HepG2 (cell line): ENCODE data around the gene LDAH. TPM values are rescaled to one million over a fixed set of nuclear protein-coding genes. Genes with fewer than 3 reads are reported as not detected.

Experiments used
- ATAC-seq: fragments of 200-7000 bp; cut with Tn5 transposase; 3 replicates; pipeline ENCODE4 v1.9.1; 2020; ENCODE audit warnings: mild to moderate bottlenecking, moderate library complexity
- BruUV-seq: library from RNA; stranded (reverse); fragments of 400-500 nt; replicated peaks from 2 replicates; lab custom pipeline; 2021; lab: Mats Ljungman, UMichigan
- CTCF ChIA-PET: fragments of 300-600 bp; formaldehyde crosslinking; extraction: SDS; loops from one replicate; lab custom pipeline; 2021; ENCODE audit warnings: low total read pairs, inconsistent platforms, low intra/inter-chr PET ratio; lab: Yijun Ruan, JAX
- POLR2A ChIA-PET: fragments of 350-600 bp; sonication (Branson Sonifier 250); formaldehyde crosslinking; loops from one replicate; lab custom pipeline; 2020; ENCODE audit warnings: antibody characterized with exemption, inconsistent platforms; lab: Yijun Ruan, JAX
- DNase-seq: peaks from one replicate; pipeline ENCODE4 v3.0.0-alpha.2; 2015; ENCODE audit warnings: low spot score
- FAIRE-seq: peaks from 3 replicates; lab custom pipeline; 2011; peaks lifted over from hg19 to GRCh38; lab: Jason Lieb, UNC
- H2AFZ ChIP-seq: one replicate; pipeline ENCODE4 v1.6.1; 2011; ENCODE audit warnings: low read length, inconsistent platforms
- H3K27ac ChIP-seq: fragments of 300-600 bp; 3 replicates; pipeline ENCODE4 v1.8.0; 2011; ENCODE audit warnings: mixed run types, mild to moderate bottlenecking, mixed read lengths, low read length, inconsistent platforms; ENCODE audit not compliant: insufficient read depth; ENCODE audit errors: extremely low read length
- H3K27me3 ChIP-seq, 2 experiments: fragments of 200-600 bp in 1 of 2; 2 replicates in 1 of 2; 3 replicates in 1 of 2; pipeline versions ENCODE4 v1.6.0 to v1.8.0; 2011; ENCODE audit warnings: low read length in 2 of 2, mild to moderate bottlenecking in 2 of 2, moderate library complexity in 2 of 2, inconsistent platforms in 1 of 2; ENCODE audit not compliant: insufficient read depth in 2 of 2, control insufficient read depth in 1 of 2
- H3K36me3 ChIP-seq, 2 experiments: fragments of 200-600 bp in 1 of 2; replicated peaks in 1 of 2; 2 replicates in 1 of 2; 3 replicates in 1 of 2; pipeline versions ENCODE4 v1.5.1 to v1.8.0; 2011; ENCODE audit warnings: low read length in 2 of 2, inconsistent platforms in 1 of 2; ENCODE audit not compliant: insufficient read depth in 2 of 2, control insufficient read depth in 1 of 2
- H3K4me1 ChIP-seq: 2 replicates; pipeline ENCODE4 v1.5.1; 2012; ENCODE audit warnings: low read length, inconsistent platforms; ENCODE audit not compliant: insufficient read depth
- H3K4me2 ChIP-seq: 2 replicates; pipeline ENCODE4 v1.6.0; 2011; ENCODE audit warnings: low read depth, low read length, inconsistent platforms
- H3K4me3 ChIP-seq, 3 experiments: fragments of 200-600 bp in 1 of 3; sonication (generic), shearing (Covaris generic) in 1 of 3; replicated peaks in 1 of 3; 2 replicates each; pipeline ENCODE4 v1.5.1; 2011 to 2016; ENCODE audit warnings: low read length in 3 of 3, inconsistent platforms in 2 of 3, low read depth in 2 of 3, mild to moderate bottlenecking in 2 of 3, control low read depth in 1 of 3, mixed read lengths in 1 of 3; ENCODE audit not compliant: insufficient read depth in 1 of 3
- H3K79me2 ChIP-seq: one replicate; pipeline ENCODE4 v1.6.1; 2011; ENCODE audit warnings: low read length, inconsistent platforms; ENCODE audit not compliant: insufficient read depth
- H3K9ac ChIP-seq: 2 replicates; pipeline ENCODE4 v1.6.0; 2011; ENCODE audit warnings: mild to moderate bottlenecking, low read depth, low read length, inconsistent platforms; ENCODE audit not compliant: insufficient read depth
- H3K9me3 ChIP-seq: 2 replicates; pipeline ENCODE4 v1.5.1; 2012; ENCODE audit warnings: mild to moderate bottlenecking, low read length
- H4K20me1 ChIP-seq: 2 replicates; pipeline ENCODE4 v1.6.0; 2011; ENCODE audit warnings: inconsistent platforms, mild to moderate bottlenecking, low read length, moderate library complexity; ENCODE audit not compliant: insufficient read depth
- ARID4A ChIP-seq: sonication (generic); formaldehyde crosslinking; IDR thresholded peaks from 2 replicates; pipeline ENCODE4 v1.5.0; 2020; ENCODE audit warnings: mild to moderate bottlenecking, missing genetic modification reagents, borderline replicate concordance
- BRD4 ChIP-seq: sonication (generic); formaldehyde crosslinking; IDR thresholded peaks from 2 replicates; pipeline ENCODE4 v1.4.0; 2020; ENCODE audit warnings: missing genetic modification reagents
- HHEX ChIP-seq: IDR thresholded peaks from 2 replicates; pipeline ENCODE4 v1.6.1; 2016; ENCODE audit warnings: control low read depth
- IRF9 ChIP-seq: sonication (generic); formaldehyde crosslinking; IDR thresholded peaks from 2 replicates; pipeline ENCODE4 v1.8.0; 2022; ENCODE audit warnings: missing genetic modification reagents, mild to moderate bottlenecking, borderline replicate concordance
- KAT2B ChIP-seq: fragments of 150-350 bp; IDR thresholded peaks from 2 replicates; pipeline ENCODE4 v1.6.1; 2014; ENCODE audit warnings: low read depth, low read length, borderline replicate concordance
- TRIM24 ChIP-seq: sonication (generic); formaldehyde crosslinking; IDR thresholded peaks from 2 replicates; pipeline ENCODE4 v1.8.0; 2022; ENCODE audit warnings: mild to moderate bottlenecking, missing genetic modification reagents
- XRCC5 ChIP-seq: fragments of 200-400 bp; formaldehyde crosslinking; optimal IDR thresholded peaks from 2 replicates; pipeline ENCODE3; 2017; ENCODE audit warnings: mild to moderate bottlenecking, low read length
- WGBS: methylation state at CpG from one replicate; pipeline ENCODE4 v1.1.6; 2017; ENCODE audit warnings: low lambda C conversion rate; 5-methylcytosine and 5-hydroxymethylcytosine counted together
- in situ Hi-C: cut with HindIII; loops from 2 replicates; pipeline ENCODE4 v1.10.0; 2017; ENCODE audit warnings: low pct_unique_long_range_greater_than_20kb; ENCODE audit not compliant: extremely low pct_ligation_motif_present
- intact Hi-C: fragments of 100-400 bp; cut with micrococcal nuclease; formaldehyde crosslinking; loops from one replicate; pipeline ENCODE4 v1.10.0; 2022; ENCODE audit not compliant: unreplicated experiment
- polyA plus RNA-seq, 8 experiments: library from polyadenylated mRNA; depleted of rRNA in 3 of 8; stranded (reverse) in 7 of 8; unstranded in 1 of 8; fragments of >200 nt; fragmentation: Illumina TruSeq in 4 of 8; extraction: Trizol in 4 of 8; gene quantifications; 2 replicates each; pipeline versions ENCODE4 v1.2.1 to v1.2.3, GENCODE V29; 2011 to 2016; ENCODE audit warnings: low read depth in 4 of 8, missing spikeins in 1 of 8, mixed read lengths in 1 of 8; ENCODE audit not compliant: insufficient read depth in 1 of 8
- total RNA-seq, 5 experiments: library from RNA; depleted of rRNA; stranded (reverse); fragments of >200 nt; fragmentation: Illumina TruSeq; extraction: Trizol; gene quantifications; 2 replicates each; pipeline ENCODE4 v1.2.3, GENCODE V29; 2016; ENCODE audit warnings: low read depth in 1 of 5
- TF ChIP-seq, protein P1 (sequence below): fragments of 450-650 bp; IDR thresholded peaks from 2 replicates; pipeline ENCODE4 v1.6.1; 2016
- TF ChIP-seq, protein P2 (sequence below): sonication (generic); formaldehyde crosslinking; IDR thresholded peaks from 2 replicates; pipeline ENCODE4 v1.4.0; 2020; ENCODE audit warnings: mild to moderate bottlenecking, missing genetic modification reagents
- TF ChIP-seq, protein P3 (sequence below): sonication (generic); formaldehyde crosslinking; IDR thresholded peaks from 2 replicates; pipeline ENCODE4 v1.5.0; 2020; ENCODE audit warnings: missing genetic modification reagents
- TF ChIP-seq, protein P4 (sequence below): sonication (generic); formaldehyde crosslinking; IDR thresholded peaks from 2 replicates; pipeline ENCODE4 v1.4.0; 2020; ENCODE audit warnings: missing genetic modification reagents

The LDAH gene
- total and polyA plus RNA-seq, 2 of the 13 experiments (the other 11 are each of a cell fraction or from before 2014, with no cell fraction given): 28.8 to 46.2 TPM

DNA sequence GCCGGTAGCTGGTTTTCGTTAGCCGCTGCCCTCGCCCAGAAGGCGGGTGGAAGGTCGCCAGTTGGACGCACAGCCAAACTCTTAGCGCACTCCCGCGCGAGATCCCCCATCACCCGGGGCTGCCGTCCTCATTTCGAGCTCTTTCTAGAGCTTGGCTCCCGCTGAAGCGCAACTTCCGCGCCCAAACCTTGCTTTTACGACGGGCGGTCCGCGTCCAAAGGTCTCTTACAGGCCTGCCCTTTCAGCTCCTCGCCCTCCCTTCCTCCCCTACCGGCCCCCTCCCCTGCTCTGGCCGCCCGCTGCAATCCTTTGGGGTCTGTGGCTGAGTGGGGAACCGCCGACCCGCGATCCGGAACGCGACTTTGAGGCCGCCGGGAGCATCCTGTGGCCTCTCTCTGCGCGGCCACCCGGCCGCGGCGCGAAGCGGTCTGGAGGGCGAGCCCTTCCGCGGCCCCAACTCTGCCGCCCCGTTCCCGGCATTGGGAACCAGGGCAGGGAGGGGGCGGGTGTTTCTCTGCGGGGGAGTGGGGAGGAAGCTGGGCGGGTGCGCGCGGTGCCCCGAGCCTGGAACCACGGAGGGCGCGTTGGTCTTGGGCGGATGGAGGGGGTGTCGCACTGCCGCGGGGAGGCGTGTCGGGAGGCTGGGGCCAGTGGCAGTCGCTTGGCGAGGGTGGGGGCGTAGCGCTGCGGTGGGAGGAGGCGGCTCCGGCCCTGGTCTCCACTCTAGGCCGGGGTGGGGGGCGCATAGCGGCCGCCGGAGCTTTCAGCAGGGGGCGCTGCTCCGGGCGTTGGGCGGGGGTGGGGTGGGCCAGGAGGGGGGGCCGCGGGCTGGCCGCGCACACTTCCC is 156.4 kb downstream of the LDAH start, which contains the start of gene GDF7:
Gene GDF7, plus strand, starts transcription at position 841 of the 847 bp plus-strand sequence. CDS start 96 bp downstream, outside the sequence.
- peak within 1 kb of the TSS; percentile 80 for H3K9ac ChIP-seq
- ATAC-seq (peak; percentile 60), DNase-seq (peak; percentile 46), FAIRE-seq (peak; percentile 49)
- intact Hi-C loops: loop anchor here (1.0 to 10.0 kb wide), 3 partner anchors 10 to 648 kb away; partner anchors contain the start of gene LDAH
- WGBS: under 1% methylated on average over 60 of the region's 86 CpGs
- H3K4me1 ChIP-seq: peaks cover 49% of the 10 kb centered on the region
- H4K20me1 ChIP-seq: no peaks in the 10 kb centered on the region
- H3K36me3 ChIP-seq: peaks cover 0 to 5% of the 10 kb centered on the region in 2 experiments; a peak in 2 of 5 replicates
- H3K27me3 ChIP-seq: peaks cover 20 to 43% of the 10 kb centered on the region in 2 experiments; a peak in 4 of 5 replicates
- H2AFZ ChIP-seq: peak within 1 kb of the TSS; percentile 33
- ChIA-PET POLR2A (interaction anchor here (0.6 to 8.5 kb wide), 19 partner anchors 9 to 615 kb away, joined by 3 to 216 read pairs (median 4); partner anchors contain the start of genes HS1BP3, LAPTM4A, LDAH and RHOB), CTCF (interaction anchor here (2.0 kb wide), 1 partner anchor 10 kb away, joined by 12 read pairs; no protein-coding TSS in a partner anchor)
- H3K9me3 ChIP-seq: no peaks in the 10 kb centered on the region
- H3K27ac ChIP-seq: peak within 1 kb of the TSS; percentile 65
- BruUV-seq: no TSS peak
- peaks cover 17% of the 10 kb centered on the region for H3K79me2 ChIP-seq
- H3K4me2 ChIP-seq: peak within 1 kb of the TSS; percentile 98
- peak within 1 kb of the TSS; percentile 81 to 87 (median 87) for H3K4me3 ChIP-seq
- in situ Hi-C loops: loop anchor here (10.0 to 25.0 kb wide), 2 partner anchors 296 to 498 kb away; no protein-coding TSS in a partner anchor
- TF ChIP-seq, protein P1, sequence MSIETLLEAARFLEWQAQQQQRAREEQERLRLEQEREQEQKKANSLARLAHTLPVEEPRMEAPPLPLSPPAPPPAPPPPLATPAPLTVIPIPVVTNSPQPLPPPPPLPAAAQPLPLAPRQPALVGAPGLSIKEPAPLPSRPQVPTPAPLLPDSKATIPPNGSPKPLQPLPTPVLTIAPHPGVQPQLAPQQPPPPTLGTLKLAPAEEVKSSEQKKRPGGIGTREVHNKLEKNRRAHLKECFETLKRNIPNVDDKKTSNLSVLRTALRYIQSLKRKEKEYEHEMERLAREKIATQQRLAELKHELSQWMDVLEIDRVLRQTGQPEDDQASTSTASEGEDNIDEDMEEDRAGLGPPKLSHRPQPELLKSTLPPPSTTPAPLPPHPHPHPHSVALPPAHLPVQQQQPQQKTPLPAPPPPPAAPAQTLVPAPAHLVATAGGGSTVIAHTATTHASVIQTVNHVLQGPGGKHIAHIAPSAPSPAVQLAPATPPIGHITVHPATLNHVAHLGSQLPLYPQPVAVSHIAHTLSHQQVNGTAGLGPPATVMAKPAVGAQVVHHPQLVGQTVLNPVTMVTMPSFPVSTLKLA: no peak
- TF ChIP-seq BRD4 (CRISPR knock-in tag): 0 out of 2 replicates have a peak, but pooled peaks have one; percentile 27
- TF ChIP-seq, protein P2, sequence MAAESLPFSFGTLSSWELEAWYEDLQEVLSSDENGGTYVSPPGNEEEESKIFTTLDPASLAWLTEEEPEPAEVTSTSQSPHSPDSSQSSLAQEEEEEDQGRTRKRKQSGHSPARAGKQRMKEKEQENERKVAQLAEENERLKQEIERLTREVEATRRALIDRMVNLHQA (CRISPR knock-in tag): no peak
- TF ChIP-seq, protein P3, sequence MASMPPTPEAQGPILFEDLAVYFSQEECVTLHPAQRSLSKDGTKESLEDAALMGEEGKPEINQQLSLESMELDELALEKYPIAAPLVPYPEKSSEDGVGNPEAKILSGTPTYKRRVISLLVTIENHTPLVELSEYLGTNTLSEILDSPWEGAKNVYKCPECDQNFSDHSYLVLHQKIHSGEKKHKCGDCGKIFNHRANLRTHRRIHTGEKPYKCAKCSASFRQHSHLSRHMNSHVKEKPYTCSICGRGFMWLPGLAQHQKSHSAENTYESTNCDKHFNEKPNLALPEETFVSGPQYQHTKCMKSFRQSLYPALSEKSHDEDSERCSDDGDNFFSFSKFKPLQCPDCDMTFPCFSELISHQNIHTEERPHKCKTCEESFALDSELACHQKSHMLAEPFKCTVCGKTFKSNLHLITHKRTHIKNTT (CRISPR knock-in tag): no peak
- TF ChIP-seq ARID4A (CRISPR knock-in tag): peak; percentile 32; the same call in 1 of the 2 replicates
- TF ChIP-seq, protein P4, sequence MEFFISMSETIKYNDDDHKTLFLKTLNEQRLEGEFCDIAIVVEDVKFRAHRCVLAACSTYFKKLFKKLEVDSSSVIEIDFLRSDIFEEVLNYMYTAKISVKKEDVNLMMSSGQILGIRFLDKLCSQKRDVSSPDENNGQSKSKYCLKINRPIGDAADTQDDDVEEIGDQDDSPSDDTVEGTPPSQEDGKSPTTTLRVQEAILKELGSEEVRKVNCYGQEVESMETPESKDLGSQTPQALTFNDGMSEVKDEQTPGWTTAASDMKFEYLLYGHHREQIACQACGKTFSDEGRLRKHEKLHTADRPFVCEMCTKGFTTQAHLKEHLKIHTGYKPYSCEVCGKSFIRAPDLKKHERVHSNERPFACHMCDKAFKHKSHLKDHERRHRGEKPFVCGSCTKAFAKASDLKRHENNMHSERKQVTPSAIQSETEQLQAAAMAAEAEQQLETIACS (CRISPR knock-in tag): 0 out of 2 replicates have a peak, but pooled peaks have one; percentile 0
- TF ChIP-seq KAT2B: no peak
- TF ChIP-seq XRCC5: peak; percentile 74
- TF ChIP-seq HHEX (CRISPR knock-in tag): no peak
- TF ChIP-seq IRF9 (CRISPR knock-in tag): 0 out of 2 replicates have a peak, but pooled peaks have one; percentile 35
- no peak for TF ChIP-seq TRIM24 (CRISPR knock-in tag)
